ENCODE results near the gene PRCC. TPM values are rescaled to one million over a fixed set of nuclear protein-coding genes. Genes with fewer than 3 reads are reported as not detected.

PRCC gene
- total and polyA plus RNA-seq, 2 of the 4 experiments (the other 2 are of a cell fraction), result 10.6 to 59.6 TPM

DNA sequence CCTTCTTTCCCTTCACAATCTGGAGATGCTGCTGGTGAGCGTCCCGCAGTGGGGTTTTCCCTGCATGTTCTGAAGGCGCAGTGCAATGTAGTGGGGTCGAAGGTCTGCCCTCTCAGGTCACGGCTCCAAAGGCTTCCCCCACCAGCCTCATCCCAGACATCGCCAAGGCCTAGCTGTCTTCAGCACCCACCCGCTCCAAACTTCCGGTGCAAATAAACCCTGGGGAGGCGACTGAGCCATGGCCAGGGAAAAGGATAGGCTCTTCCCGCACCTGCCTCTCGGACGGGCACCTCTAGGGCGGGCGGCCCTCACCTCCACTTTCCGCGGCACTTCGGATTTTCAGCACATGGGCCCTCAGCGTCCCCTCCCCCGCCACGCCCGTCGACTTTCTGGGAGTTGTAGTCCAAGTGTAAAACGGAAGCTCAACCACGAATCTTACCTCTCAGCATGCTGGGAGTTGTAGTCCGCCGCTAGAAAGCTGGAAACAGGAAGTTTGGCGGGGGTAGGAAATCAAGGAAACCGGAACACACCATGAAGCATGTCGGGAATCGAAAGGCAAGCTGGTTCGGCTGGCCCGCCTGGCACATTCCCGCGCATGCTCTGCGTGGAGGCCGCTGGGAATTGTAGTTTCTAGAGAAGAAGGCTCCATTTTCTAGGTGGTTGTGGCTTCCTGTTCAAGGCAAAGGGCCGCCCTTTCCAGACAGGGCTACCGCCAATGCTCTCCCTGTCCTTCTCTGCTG, 26.4 kb upstream of the PRCC start, which contains the start of gene MRPL24:
TSS of gene MRPL24 (minus strand) at position 348 of the 740 bp plus-strand sequence. CDS start 2,384 bp downstream, outside the sequence.
- H4K5ac ChIP-seq (ENCODE audit: low read depth, low read length), result peak within 1 kb of the TSS; percentile 83
- peak within 1 kb of the TSS; percentile 77 for H3K9ac ChIP-seq (ENCODE audit: low read depth, low read length)
- ChIA-PET CTCF (interaction anchor here (1.0 kb wide), 1 partner anchor 51 kb away, joined by 3 read pairs; no protein-coding TSS in a partner anchor), POLR2A (ENCODE audit: unreplicated experiment) (interaction anchor here (0.9 to 1.0 kb wide), 2 partner anchors 12 to 27 kb away, joined by 5 to 18 read pairs; partner anchors contain the start of genes ISG20L2, METTL25B and PRCC)
- 0 out of 2 replicates have a peak, but pooled peaks cover 10% of the 10 kb centered on the region for H4K20me1 ChIP-seq (ENCODE audit: insufficient read depth, low read length)
- H4K8ac ChIP-seq (ENCODE audit: low read depth in 2 of 2, low read length in 2 of 2), result peak within 1 kb of the TSS; percentile 78 to 93
- TF ChIP-seq POLR2A (IDR thresholded peaks at IDR 0.05; ENCODE audit: low read depth, low read length) (peak; percentile 55; the same call in 1 of the 2 replicates), BHLHE40 (IDR thresholded peaks at IDR 0.05; ENCODE audit: low read depth, low read length) (no peak), MXI1 (IDR thresholded peaks at IDR 0.05; ENCODE audit: borderline replicate concordance, low read depth, low read length) (peak; percentile 95), MAZ (IDR thresholded peaks at IDR 0.05; ENCODE audit: borderline replicate concordance, low read depth, low read length) (peak; percentile 74)
- H3K18ac ChIP-seq (ENCODE audit: low read depth, low read length), result no peak within 1 kb of the TSS
- no peak within 1 kb of the TSS for H2BK15ac ChIP-seq (ENCODE audit: low read depth, low read length)
- peak within 1 kb of the TSS; percentile 64 for H3K56ac ChIP-seq (ENCODE audit: extremely low read depth, insufficient read depth, low read length)
- H3K4me1 ChIP-seq (ENCODE audit: control insufficient read depth, insufficient read depth, low read length), result peaks cover 2% of the 10 kb centered on the region; the same call in 1 of the 2 replicates
- peak within 1 kb of the TSS; percentile 62 for H3K27ac ChIP-seq (ENCODE audit: insufficient read depth, low read length)
- H4K91ac ChIP-seq (ENCODE audit: insufficient read depth, low read depth, low read length), result peak within 1 kb of the TSS; percentile 74
- no peak within 1 kb of the TSS for H2BK120ac ChIP-seq (ENCODE audit: low read depth, low read length)
- DNase-seq, result peak; percentile 99
- WGBS, 2 experiments (ENCODE audit: extremely low coverage in 2 of 2, insufficient read length in 1 of 2), result 0% methylated on average over 15 of the region's 38 CpGs; no CpG with 5 or more reads in 1 of the 2 experiments
- no peak within 1 kb of the TSS for H2BK20ac ChIP-seq (ENCODE audit: low read depth, low read length)
- peaks cover 8% of the 10 kb centered on the region for H3K9me1 ChIP-seq (ENCODE audit: insufficient read depth, low read length)
- no peaks in the 10 kb centered on the region for H3K27me3 ChIP-seq (ENCODE audit: control insufficient read depth, insufficient read depth, low read length)
- H2AFZ ChIP-seq (replicated peaks; ENCODE audit: low read length, poor library complexity), result peak within 1 kb of the TSS; percentile 97
- H3K23ac ChIP-seq (ENCODE audit: low read depth, low read length), result peak within 1 kb of the TSS; percentile 85
- H3K4me2 ChIP-seq (ENCODE audit: low read depth, low read length), result peak within 1 kb of the TSS; percentile 92
- peaks cover 40% of the 10 kb centered on the region for H3K36me3 ChIP-seq (ENCODE audit: control insufficient read depth, insufficient read depth, low read length)
- H3K4me3 ChIP-seq (ENCODE audit: insufficient read depth, low read depth, low read length), result peak within 1 kb of the TSS; percentile 56
- intact Hi-C loops (cut with micrococcal nuclease), result loop anchor here (1.0 kb wide), 1 partner anchor 26 kb away; the partner anchor contains the start of gene PRCC
- dilution Hi-C loops (cut with HindIII; ENCODE audit: low sequenced_read_pairs, unreplicated experiment), result no loop called here
- peak within 1 kb of the TSS; percentile 97 for H3K14ac ChIP-seq (replicated peaks; ENCODE audit: low read depth, low read length)
- H2BK5ac ChIP-seq (ENCODE audit: low read depth, low read length, poor library complexity, severe bottlenecking), result peak within 1 kb of the TSS; percentile 65
- no TSS peak for BruUV-seq (replicated peaks)
- H2AK9ac ChIP-seq (replicated peaks; ENCODE audit: low read depth, low read length, poor library complexity), result peak within 1 kb of the TSS; percentile 99
- H3K79me1 ChIP-seq (ENCODE audit: low read depth in 1 of 2, low read length in 2 of 2), result peaks cover 7 to 59% of the 10 kb centered on the region in 2 experiments; a peak in 3 of 4 replicates
- H3K9me3 ChIP-seq (ENCODE audit: control insufficient read depth, insufficient read depth, low read length), result no peaks in the 10 kb centered on the region
- in situ Hi-C loops (cut with MboI; ENCODE audit: low sequenced_read_pairs), result no loop called here
- ATAC-seq (ENCODE audit: low read depth), result peak; percentile 93
- peak within 1 kb of the TSS; percentile 96 for H2AK5ac ChIP-seq (ENCODE audit: low read depth, low read length)
- H3K4ac ChIP-seq (ENCODE audit: low read depth, low read length), result peak within 1 kb of the TSS; percentile 92

Measured in IMR-90 (cell line).